NCI-H2107 treated with DMSO at 0.1 percent for 48 hours (cell line): ENCODE data around the gene SHISA9.

Experiments used
- DNase-seq: peaks from one replicate; lab custom pipeline; 2025; ENCODE audit not compliant: unreplicated experiment; lab: John Stamatoyannopoulos, UW

The SHISA9 gene

DNA sequence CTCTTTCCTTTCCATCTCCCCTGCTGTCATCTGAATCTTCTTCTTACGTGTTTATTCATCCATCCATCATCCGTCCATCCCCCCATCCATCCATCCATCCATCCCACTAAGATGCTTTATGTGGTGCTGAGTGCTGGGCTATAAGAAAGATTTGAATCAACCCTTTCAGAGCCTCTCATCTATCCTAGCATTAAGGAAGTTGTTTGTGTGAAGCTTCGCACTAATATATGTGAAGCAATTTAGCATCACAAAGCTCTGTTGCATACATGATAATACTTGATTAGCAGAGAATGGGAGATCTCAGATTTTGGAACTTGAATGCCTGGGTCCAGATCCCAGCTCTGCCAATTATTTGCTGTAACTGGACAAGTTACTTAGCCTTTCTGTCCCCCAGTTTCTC, 255.7 kb downstream of the SHISA9 start:
- no peak for DNase-seq

GRCh38 chr16:13158427-13158826, 257.0 kb downstream of the SHISA9 start:
- no peak for DNase-seq

DNA sequence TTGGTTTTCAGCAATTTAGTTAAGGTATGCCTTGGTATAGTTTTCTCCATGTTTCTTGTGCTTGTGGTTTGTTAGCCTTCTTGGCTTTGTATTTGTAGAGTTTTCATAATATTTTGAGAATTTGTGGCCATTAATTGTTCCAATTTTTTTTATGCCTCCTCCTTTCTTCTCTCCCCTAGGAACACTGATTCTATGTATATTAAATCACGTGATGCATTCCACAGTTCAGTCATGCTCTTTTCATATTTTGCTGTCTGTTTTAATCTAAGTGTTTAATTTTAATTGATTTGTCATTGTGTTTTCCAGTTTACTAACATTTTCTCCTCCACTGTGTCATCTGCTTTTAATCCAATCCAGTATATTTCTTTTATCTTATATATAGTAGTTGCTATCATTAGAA, 263.6 kb downstream of the SHISA9 start:
- no peak for DNase-seq

- no peak for DNase-seq
These were observed 266.7 kb downstream of the SHISA9 start for GRCh38 chr16:13168091-13168572.

DNA sequence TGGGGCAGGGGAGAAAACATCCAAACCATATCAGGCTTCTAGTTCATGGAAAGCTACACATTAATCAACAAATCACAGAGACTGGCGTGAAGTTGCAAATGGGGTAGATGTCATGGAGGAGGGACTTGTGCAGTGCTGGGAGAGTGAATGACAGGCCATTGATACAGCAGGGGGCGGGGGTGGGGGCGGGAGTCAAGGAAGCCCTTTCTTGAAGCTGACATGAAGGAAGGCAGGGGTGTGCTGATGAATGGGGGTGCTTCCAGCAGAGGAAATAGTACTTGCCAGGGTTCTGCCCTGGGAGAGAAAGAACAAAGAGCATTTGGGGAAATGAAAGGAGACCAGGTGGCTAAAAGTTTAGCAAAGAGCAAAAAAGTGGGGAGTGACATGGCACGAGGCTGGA, 269.9 kb downstream of the SHISA9 start:
- DNase-seq, result no peak

DNA sequence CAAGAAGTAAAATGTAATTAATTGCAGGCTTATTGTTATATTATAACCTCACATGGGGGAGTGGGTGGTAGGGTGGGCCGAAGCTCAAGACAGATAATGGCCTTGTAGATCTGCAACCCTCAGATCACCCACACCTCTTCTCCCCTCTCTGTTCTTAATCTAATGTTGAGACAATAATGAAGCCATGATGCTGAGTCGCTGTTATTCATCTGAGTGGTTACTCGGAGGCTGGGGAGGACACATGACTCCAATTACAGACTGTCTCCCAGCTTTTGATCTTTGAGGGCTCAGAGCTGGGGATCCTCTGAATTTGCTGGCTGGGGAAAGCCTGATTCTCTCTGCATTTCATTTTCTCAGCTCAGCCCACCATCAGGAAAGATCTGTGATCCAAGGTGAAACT, 275.3 kb downstream of the SHISA9 start:
- no peak for DNase-seq

- DNase-seq, result no peak
These were observed 276.9 kb downstream of the SHISA9 start for GRCh38 chr16:13178318-13178717.

DNA sequence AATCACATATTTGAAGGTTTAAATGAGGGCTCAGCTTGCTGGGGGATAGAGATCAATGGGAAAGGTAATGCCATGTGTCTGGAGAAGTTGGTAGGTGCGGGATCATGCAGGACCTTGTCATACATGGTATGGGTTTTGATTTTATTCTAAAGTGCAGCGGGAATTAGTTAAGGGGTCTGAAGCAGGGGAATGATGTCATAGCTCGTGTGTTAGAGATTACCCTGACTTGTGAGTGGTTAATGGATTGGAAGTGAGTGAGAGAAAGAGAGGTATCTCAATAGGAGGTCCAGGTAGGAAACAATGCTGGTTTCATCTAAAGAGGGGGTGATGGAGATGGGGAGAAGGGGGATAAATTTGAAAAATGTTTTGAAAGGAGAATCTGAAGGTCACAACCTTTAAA, 280.0 kb downstream of the SHISA9 start:
- DNase-seq, result no peak

DNA sequence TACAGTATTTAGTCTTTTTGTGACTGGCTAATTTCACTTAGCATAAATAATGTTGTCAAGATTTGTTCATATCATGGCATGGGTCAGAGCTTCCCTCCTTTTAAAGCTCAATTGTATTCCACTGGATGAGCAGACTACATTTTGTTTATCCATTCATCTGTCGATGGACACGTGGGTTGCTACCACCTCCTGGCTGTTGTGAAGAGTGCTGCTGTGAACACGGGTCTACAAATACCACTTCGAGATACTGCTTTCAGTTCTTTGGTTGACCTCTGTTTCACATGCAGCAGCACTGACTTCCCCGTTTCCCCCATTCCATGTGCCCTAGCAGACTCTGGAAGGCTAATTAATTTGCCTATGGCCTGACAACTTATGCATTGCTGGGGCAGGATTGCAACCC, 285.4 kb downstream of the SHISA9 start:
- no peak for DNase-seq

- no peak for DNase-seq
These were observed 287.9 kb downstream of the SHISA9 start for GRCh38 chr16:13189250-13189649.

DNA sequence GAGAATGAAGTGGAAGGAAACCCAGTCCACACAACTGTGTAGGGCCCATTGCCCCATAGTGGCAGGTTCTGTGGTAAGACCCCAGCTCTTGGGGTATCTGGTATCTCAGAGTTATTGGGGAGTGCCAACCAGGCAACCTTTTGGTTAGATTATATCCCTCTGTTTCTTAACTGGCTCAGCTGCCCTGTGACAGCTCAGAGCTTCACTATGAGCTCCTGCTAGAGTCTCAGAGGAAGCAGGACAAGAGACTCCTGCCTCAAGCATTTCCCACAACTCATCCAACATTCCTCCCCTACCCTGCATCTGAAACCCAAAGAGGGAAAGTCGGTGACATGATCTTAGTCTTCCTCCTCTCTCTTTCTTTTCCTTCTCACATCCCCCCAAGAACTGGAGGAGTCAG, 292.3 kb downstream of the SHISA9 start:
- DNase-seq, result no peak

- DNase-seq, result no peak
These were observed 293.4 kb downstream of the SHISA9 start for GRCh38 chr16:13194766-13195165.

- DNase-seq, result no peak
These were observed 302.3 kb downstream of the SHISA9 start for GRCh38 chr16:13203725-13204124.

DNA sequence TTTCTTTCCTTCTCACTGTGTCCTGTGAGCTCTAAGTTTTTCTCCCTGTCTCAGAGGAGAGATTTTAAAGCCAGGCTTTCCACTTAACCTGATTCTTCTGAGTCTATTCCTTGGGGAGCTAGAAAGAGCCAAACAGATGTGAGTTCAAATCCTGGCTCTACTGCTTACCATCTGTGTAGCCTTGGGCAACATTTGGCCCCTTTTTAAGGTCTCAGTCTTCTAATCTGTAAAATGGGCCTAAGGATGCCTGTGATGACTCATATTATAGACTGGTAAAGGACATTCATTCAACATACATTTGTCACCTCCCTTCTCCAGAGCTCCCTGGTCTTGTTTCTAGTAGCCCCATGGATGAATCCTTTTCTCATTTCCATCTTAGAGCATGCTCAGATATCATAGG, 304.0 kb downstream of the SHISA9 start:
- no peak for DNase-seq

DNA sequence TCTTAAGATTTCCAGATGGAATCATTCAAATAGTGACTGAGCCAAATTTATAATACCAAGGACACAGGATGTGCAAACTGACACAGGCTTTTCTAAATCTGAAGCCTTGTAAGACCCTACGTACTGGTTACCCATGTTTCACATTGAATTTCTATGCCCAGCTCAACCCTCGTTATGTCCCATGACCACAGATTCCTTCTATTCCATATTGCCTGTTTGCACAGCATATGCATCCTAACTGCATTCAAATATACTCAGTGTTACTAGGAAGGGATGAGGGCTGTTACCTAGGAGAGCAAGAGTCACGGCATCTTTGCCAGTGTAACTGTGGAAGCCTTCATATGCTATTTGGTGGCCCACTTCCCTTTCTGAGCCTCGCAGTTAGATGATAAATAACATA, 305.2 kb downstream of the SHISA9 start:
- DNase-seq, result no peak

GRCh38 chr16:13207151-13207550, 305.8 kb downstream of the SHISA9 start:
- no peak for DNase-seq

- no peak for DNase-seq
These were observed 322.3 kb downstream of the SHISA9 start for GRCh38 chr16:13223666-13224065.

GRCh38 chr16:13229039-13229438, 327.6 kb downstream of the SHISA9 start:
- DNase-seq, result no peak

DNA sequence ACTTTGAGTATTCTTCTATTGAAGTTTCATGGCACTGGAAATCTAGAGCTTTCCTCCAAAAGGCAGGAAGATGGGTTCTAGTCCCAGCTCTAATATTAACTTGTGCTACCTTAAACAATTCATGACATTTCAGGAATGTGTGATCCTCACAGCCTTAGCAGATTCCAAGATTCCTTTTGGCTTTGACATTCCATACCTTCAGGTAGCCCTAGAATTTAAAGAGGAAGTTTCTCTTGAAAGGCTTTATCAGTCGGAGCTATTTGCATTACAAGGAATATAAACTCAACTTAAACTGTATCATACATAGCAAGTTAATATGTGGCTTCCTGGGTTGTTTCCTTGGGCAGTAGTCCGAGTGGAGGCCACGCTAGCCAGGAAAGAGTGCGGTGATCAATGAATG, 330.0 kb downstream of the SHISA9 start:
- DNase-seq, result no peak

DNA sequence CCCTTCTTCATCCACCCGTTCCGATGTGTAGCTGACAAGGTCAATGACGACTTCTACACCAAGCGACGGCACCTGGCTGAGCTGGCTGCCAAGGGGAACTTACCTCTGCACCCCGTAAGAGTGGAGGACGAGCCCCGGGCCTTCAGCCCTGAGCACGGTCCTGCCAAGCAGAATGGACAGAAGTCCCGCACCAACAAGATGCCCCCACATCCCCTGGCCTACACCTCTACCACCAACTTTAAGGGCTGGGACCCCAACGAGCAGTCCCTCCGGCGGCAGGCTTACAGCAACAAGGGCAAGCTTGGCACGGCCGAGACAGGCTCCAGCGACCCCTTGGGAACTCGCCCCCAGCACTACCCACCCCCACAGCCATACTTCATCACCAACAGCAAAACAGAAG, 333.6 kb downstream of the SHISA9 start:
- DNase-seq, result no peak

DNA sequence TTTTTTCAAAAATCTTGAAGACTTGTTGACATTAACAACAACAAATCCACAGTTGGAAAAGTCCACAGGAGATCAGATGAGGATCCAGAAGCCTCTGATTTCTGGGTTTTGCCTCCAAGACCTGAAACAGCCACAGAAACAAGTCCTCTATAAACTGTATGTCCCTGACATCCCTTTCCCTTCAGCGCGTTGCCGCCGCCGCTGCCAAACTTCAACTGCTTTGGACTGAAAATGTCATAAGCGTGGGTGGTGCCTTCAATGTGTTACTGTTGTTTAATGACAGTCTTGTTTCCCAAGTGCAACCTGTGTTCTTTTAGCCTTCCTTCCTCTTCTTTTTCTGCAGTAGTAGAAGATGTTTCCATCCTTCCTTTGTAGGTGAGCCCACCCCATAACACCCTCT, 334.9 kb downstream of the SHISA9 start:
- DNase-seq, result no peak

DNA sequence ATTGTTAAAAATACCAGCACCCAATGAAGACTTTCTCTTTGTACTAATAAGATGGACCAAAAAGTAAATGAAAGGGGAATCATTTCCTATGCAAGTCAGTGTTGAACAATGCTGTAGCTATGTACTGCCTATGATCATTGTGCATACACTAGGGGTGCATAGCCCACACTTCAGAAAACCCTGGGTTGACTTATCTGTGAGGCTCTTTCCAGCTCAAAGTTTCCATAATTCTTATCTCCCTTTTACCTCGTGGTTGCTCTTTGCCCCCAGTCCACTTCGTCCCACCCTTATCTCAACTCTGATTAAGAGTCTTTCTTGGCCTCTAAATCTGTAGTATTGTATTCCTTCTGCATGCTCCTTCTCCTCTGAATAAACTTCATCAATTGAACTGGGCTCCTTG, 336.8 kb downstream of the SHISA9 start:
- no peak for DNase-seq

- DNase-seq, result no peak
These were observed 340.8 kb downstream of the SHISA9 start for GRCh38 chr16:13242201-13242600.

- no peak for DNase-seq
These were observed 343.4 kb downstream of the SHISA9 start for GRCh38 chr16:13244770-13245169.
